Measurements from ENCODE around the gene PPM1H.
"Not testable (repeated sequence)": the region's sequence is repeated elsewhere in the genome, so short reads cannot be mapped to it uniquely, and the experiment has no call there.

Gene PPM1H

GRCh38 chr12:62911286-62911685, 23.7 kb downstream of the PPM1H start:
- DNase-seq (ENCODE audit: insufficient read length, low spot score): no peak
- no peak for FAIRE-seq

GRCh38 chr12:62910549-62911169, 24.3 kb downstream of the PPM1H start:
- FAIRE-seq (no peak), DNase-seq (ENCODE audit: insufficient read length, low spot score) (no peak)

DNA sequence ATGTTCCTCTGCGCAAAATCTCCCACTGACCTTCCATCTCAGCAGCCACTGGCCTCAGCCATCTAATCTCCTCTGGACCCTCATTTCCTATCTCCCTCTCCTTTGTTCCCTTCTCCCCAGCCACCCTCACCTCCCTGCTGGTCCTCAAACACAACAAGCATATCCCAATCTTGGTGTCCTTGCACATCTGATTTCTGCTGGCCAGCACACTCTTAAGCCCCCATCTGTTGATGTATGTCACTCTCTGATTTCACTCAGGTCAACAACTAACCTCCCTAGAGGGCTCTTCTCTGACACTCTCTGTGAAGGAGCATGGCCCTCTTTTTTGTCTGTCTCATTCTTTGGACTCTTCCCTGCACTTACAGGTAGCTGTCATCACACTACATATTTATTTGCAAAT, 25.6 kb downstream of the PPM1H start:
- DNase-seq (ENCODE audit: insufficient read length, low spot score) (no peak), FAIRE-seq (peak; percentile 31)

GRCh38 chr12:62908674-62909073, 26.3 kb downstream of the PPM1H start:
- DNase-seq (ENCODE audit: insufficient read length, low spot score): no peak
- FAIRE-seq: no peak

GRCh38 chr12:62907561-62907960, 27.4 kb downstream of the PPM1H start:
- FAIRE-seq (no peak), DNase-seq (ENCODE audit: insufficient read length, low spot score) (no peak)

- DNase-seq (ENCODE audit: insufficient read length, low spot score): no peak
- no peak for FAIRE-seq
Observed at GRCh38 chr12:62907078-62907477, 27.9 kb downstream of the PPM1H start.

GRCh38 chr12:62903151-62903550, 31.8 kb downstream of the PPM1H start:
- no peak for FAIRE-seq
- DNase-seq (ENCODE audit: insufficient read length, low spot score): no peak

DNA sequence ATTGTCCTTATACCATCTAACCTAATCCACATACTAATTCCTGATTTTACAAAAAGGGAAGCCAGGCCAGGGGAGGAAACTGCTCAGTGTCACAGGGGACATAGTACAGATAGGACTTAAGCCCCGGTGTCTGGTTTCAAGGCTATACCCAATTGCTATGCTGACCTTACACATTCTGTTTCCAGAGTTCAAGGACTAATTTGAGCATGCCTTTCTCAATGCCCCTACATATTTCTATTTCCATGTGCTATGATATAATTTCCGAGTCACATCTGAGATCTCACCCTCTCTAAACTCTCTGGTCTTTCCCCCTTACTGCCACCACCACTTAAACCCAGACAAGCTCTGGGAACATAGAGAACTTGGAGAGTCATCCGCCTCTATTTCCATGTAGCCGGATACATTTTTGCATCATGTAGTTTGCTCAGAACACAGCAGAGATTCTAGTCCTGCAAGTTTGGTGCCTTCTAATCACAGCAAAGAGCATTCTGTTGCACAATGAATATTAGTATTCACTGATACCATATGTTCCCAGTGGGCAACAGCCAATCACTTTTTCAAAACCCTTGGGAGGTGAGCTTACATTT, 34.2 kb downstream of the PPM1H start:
- FAIRE-seq: no peak
- DNase-seq (ENCODE audit: insufficient read length, low spot score): no peak

DNA sequence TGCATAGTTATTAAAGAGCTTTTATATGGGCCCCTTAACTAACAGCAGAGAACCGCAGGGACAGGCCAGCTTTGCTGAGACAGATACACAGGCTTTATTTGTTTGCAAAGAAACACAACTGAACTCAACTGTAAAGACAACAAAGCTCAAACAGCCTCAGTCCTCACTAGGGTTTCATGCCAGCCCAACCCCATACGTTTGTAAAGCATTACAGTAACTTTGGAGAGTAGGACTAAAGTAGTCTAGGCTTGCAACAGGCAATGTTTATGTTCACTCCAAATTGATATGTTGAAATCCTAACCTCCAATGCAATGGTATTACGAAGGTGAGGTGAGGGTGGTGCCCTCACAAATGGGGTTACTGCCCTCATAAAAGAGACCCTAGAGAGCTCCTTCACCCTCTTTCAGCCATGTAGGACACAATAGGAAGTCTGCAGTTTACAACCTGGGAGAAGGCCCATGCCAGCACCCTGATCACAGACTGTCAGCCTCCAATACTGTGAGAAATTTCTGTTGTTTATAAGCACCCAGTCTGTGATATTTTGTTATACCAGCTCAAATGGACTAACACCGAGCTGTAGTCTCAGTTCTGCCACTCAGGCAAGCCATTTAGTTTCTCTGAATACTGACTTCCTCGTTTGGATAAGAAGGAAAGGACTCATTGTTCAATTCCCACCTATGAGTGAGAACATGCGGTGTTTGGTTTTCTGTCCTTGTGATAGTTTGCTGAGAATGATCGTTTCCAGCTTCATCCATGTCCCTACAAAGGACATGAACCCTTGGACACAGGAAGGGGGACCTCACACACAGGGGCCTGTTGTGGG, 35.2 kb downstream of the PPM1H start:
- FAIRE-seq (no peak), DNase-seq (ENCODE audit: insufficient read length, low spot score) (no peak)

DNA sequence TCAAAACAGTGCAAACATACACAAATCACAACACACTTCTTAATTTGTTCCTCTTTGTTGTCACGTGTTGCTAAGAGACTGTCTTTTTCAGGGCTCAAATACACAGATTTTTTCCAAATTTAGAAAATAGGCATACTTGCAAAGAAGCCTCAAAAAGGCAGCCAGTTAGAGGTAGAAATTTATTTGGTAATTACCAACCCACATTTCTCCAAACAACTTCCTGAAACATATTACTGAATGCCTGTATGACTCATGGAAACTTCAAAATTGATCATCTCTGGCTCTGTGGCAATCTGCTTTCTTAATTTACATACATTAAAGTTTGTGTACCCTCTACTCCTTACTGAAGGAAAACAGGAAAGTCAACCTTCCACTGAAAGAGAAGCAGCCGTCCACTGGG, 36.4 kb downstream of the PPM1H start:
- DNase-seq (ENCODE audit: insufficient read length, low spot score): no peak
- FAIRE-seq: no peak

DNA sequence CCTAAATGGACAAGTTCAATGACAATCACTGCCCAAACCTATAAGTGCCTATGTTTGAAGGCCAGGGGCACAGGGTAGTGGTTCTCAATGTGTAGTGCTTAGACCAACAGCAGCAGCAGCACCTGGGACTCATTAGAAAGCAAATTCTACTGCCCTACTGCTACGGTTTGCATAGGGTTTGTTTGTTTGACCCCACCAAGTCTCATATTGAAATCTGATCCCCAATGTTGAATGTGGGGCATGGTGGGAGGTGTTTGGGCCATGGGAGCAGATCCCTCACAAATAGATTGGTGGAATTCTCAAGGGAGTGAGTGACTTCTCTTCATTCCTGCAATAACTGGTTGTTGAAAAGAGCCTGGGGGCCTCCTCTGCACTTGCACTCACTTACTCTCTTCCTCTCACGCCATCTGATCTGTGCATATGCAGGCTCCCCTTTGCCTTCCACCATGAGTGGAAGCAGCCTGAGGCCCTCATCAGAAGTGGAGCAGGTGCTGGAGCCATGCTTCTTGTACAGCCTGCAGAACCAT, 39.5 kb downstream of the PPM1H start:
- DNase-seq (ENCODE audit: insufficient read length, low spot score) (no peak), FAIRE-seq (no peak)

- no peak for FAIRE-seq
Observed at GRCh38 chr12:62893276-62893675, 41.7 kb downstream of the PPM1H start.

DNA sequence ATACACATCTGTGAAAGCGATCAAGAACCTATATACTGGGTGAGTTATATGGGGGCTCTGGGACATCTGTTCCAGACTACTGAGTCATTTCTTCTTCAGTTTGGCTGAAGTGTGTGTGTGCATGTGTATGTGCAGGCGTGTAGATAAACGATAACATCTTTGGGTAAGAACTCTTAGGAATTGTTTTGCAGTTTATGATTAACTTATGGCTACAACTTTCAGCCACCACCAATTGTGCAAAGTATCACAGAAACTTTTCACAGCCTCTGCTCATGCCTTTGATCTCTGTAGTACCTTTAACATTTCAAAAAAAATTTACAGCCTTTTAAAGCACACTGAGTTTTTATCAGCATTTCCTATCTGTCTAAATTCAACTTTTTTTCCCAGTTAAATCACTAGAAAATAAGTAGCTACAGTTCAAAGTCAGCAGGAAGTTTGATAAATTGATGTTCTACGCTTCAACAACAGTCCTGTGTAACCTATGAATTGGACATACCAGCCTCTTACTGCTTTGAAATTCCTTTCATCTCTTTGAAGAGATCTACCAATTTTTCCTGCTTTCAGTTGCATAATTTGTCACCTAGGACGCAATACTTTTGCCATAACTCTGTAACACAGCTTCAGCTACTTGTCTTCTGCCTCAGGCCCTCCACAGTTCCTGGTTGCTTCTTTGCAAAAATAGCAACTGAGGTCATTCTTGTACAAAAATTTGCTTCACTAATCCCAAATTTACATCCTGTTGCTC, 43.0 kb downstream of the PPM1H start:
- FAIRE-seq (no peak), DNase-seq (ENCODE audit: insufficient read length, low spot score) (no peak)

More at GRCh38 chr12:62893276-62893675, 41.7 kb downstream of the PPM1H start:
- DNase-seq (ENCODE audit: insufficient read length, low spot score): no peak

DNA sequence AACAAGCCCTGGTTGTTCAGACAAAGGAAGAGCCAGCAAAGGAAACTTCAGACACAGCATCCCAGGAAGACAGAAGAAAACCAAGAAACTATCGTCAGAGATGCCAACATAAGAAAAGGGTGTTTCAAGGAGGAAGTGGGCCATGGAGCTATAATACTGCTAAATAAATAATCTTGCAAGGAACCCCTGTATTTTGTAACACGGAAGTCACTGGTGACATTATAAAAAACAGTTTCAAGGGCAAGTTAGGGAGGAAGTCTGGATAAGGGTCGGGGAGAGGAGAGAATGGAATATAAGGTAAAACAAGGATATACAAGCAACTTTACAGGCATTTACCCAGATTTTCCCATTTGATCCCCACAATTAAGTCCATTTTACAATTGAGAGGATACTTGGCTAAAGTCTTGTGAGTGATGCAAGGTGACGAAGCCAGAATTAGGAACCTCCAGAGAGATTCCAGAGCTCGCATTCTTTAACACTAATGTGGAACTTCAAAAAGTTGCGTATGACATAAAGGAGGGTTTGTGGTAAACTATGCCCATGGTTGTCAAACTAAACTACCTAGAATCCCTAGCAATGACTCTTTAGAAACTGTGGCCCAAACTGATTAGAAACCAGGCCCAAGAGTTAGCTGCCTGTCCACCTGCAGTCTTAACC, 46.4 kb downstream of the PPM1H start:
- FAIRE-seq (no peak), DNase-seq (ENCODE audit: insufficient read length, low spot score) (no peak)

GRCh38 chr12:62886796-62887195, 48.2 kb downstream of the PPM1H start:
- FAIRE-seq: no peak
- no peak for DNase-seq (ENCODE audit: insufficient read length, low spot score)

GRCh38 chr12:62885242-62885641, 49.7 kb downstream of the PPM1H start:
- no peak for DNase-seq (ENCODE audit: insufficient read length, low spot score)
- no peak for FAIRE-seq

- not testable (repeated sequence) for DNase-seq (ENCODE audit: insufficient read length, low spot score); FAIRE-seq
Observed at GRCh38 chr12:62884832-62885231, 50.1 kb downstream of the PPM1H start.

GRCh38 chr12:62882696-62883095, 52.3 kb downstream of the PPM1H start:
- FAIRE-seq (no peak), DNase-seq (ENCODE audit: insufficient read length, low spot score) (no peak)

DNA sequence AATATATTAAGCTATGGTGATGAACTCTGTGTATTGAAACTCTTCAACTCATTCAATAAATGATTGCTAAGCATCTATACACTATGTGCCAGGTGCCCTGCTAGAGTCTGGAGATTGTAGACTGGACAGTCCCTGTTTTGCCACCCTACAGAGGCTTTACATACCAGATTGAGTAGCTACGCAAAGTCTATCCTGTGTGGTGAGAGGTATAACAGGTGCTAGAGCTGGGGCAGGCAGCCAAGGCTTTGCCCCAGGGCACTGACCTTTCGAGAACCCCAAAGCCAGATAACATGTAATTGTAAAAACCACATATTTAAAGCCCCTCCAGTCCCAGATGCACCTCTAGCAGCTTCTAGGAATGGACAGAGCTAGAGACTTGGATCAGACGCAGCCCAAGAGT, 52.8 kb downstream of the PPM1H start:
- FAIRE-seq (no peak), DNase-seq (ENCODE audit: insufficient read length, low spot score) (no peak)

GRCh38 chr12:62879691-62880090, 55.3 kb downstream of the PPM1H start:
- DNase-seq (ENCODE audit: insufficient read length, low spot score) (no peak), FAIRE-seq (no peak)
